Activated CD4-positive, alpha-beta T cell treated with anti-CD3 and anti-CD28 coated beads, Interleukin-2, amount 10 ng/mL, durations not matched to agents 7 days and 5 days (primary cell): ENCODE results near the gene SGPP1. TPM values are rescaled to one million over a fixed set of nuclear protein-coding genes. Genes with fewer than 3 reads are reported as not detected.
A peak's percentile ranks its signal among the peaks of the same experiment; 100 is the strongest.
"Not testable (repeated sequence)": the region's sequence is repeated elsewhere in the genome, so short reads cannot be mapped to it uniquely, and the experiment has no call there.

ENCODE experiments used
- CTCF ChIA-PET: fragments of 350-600 bp; sonication (Branson Sonifier 250); formaldehyde crosslinking; loops from one replicate; lab custom pipeline; 2021; ENCODE audit warnings: antibody characterized with exemption; lab: Charles Lee
- POLR2A ChIA-PET: fragments of 350-600 bp; sonication (Branson Sonifier 250); formaldehyde crosslinking; loops from one replicate; lab custom pipeline; 2021; ENCODE audit warnings: antibody characterized with exemption; lab: Charles Lee
- DNase-seq: peaks from one replicate; pipeline ENCODE4 v3.0.0-alpha.2; 2020
- H3K27ac Mint-ChIP-seq: one replicate; pipeline ENCODE4 v1.8.0; 2021; ENCODE audit warnings: mild to moderate bottlenecking, moderate library complexity, mixed read lengths
- H3K27me3 Mint-ChIP-seq: one replicate; pipeline ENCODE4 v1.8.0; 2021; ENCODE audit warnings: mixed read lengths
- H3K36me3 Mint-ChIP-seq: one replicate; pipeline ENCODE4 v1.8.0; 2021; ENCODE audit warnings: low read depth, mixed read lengths
- H3K4me1 Mint-ChIP-seq: one replicate; pipeline ENCODE4 v1.8.0; 2021; ENCODE audit warnings: mixed read lengths
- H3K4me3 Mint-ChIP-seq: one replicate; pipeline ENCODE4 v1.8.0; 2021; ENCODE audit warnings: mild to moderate bottlenecking, moderate library complexity, mixed read lengths
- H3K9me3 Mint-ChIP-seq: one replicate; pipeline ENCODE4 v1.8.0; 2021; ENCODE audit warnings: mixed read lengths
- total RNA-seq, 2 experiments: library from RNA; stranded (reverse); gene quantifications; one replicate each; pipeline ENCODE4 v1.2.3, GENCODE V29; 2021

The SGPP1 gene
- total RNA-seq, 2 experiments from 2014 or later: 20.0 to 23.0 TPM

GRCh38 chr14:63663428-63664341 lies 64.2 kb downstream of the SGPP1 start:
- Mint-ChIP-seq H3K27ac (no peak overlapping the region), H3K27me3 (no peaks in the 10 kb centered on the region), H3K4me1 (no peaks in the 10 kb centered on the region), H3K4me3 (no peak overlapping the region), H3K9me3 (no peaks in the 10 kb centered on the region), H3K36me3 (no peaks in the 10 kb centered on the region)
- ChIA-PET POLR2A (no interaction called here), CTCF (interaction anchor here (0.5 to 1.4 kb wide), 4 partner anchors 20 to 598 kb away, joined by 3 to 4 read pairs (median 3); no protein-coding TSS in a partner anchor)
- DNase-seq: no peak

GRCh38 chr14:63662776-63663175 lies 65.1 kb downstream of the SGPP1 start:
- no peak overlapping the region for H3K27ac Mint-ChIP-seq
- ChIA-PET CTCF (interaction anchor here (0.8 to 1.4 kb wide), 3 partner anchors 19 to 107 kb away, joined by 3 to 4 read pairs (median 3); no protein-coding TSS in a partner anchor), POLR2A (no interaction called here)
- H3K27me3 Mint-ChIP-seq: no peaks in the 10 kb centered on the region
- H3K4me1 Mint-ChIP-seq: no peaks in the 10 kb centered on the region
- no peak overlapping the region for H3K4me3 Mint-ChIP-seq
- no peaks in the 10 kb centered on the region for H3K36me3 Mint-ChIP-seq
- H3K9me3 Mint-ChIP-seq: no peaks in the 10 kb centered on the region
- DNase-seq: no peak

- H3K4me1 Mint-ChIP-seq, H3K4me3 Mint-ChIP-seq, DNase-seq, H3K9me3 Mint-ChIP-seq, POLR2A ChIA-PET, H3K36me3 Mint-ChIP-seq, H3K27me3 Mint-ChIP-seq, CTCF ChIA-PET, H3K27ac Mint-ChIP-seq: not testable (repeated sequence)
Measured at GRCh38 chr14:63661881-63662280, 66.0 kb downstream of the SGPP1 start.

GRCh38 chr14:63659726-63660125 lies 68.1 kb downstream of the SGPP1 start:
- POLR2A ChIA-PET: no interaction called here
- Mint-ChIP-seq H3K4me3 (no peak overlapping the region), H3K27ac (no peak overlapping the region), H3K36me3 (no peaks in the 10 kb centered on the region), H3K27me3 (no peaks in the 10 kb centered on the region), H3K4me1 (no peaks in the 10 kb centered on the region), H3K9me3 (no peaks in the 10 kb centered on the region)
- DNase-seq: no peak
- CTCF ChIA-PET: no interaction called here

GRCh38 chr14:63656194-63656593 lies 71.7 kb downstream of the SGPP1 start:
- Mint-ChIP-seq H3K9me3 (no peaks in the 10 kb centered on the region), H3K4me3 (no peak overlapping the region), H3K4me1 (peaks cover 5% of the 10 kb centered on the region), H3K36me3 (peaks cover 4% of the 10 kb centered on the region), H3K27ac (no peak overlapping the region), H3K27me3 (no peaks in the 10 kb centered on the region)
- POLR2A ChIA-PET: interaction anchor here (0.6 kb wide), 1 partner anchor 33 kb away, joined by 3 read pairs; no protein-coding TSS in a partner anchor
- CTCF ChIA-PET: interaction anchor here (0.6 kb wide), 1 partner anchor 10 kb away, joined by 4 read pairs; no protein-coding TSS in a partner anchor
- DNase-seq: no peak

GRCh38 chr14:63654936-63655335 lies 72.9 kb downstream of the SGPP1 start:
- H3K4me3 Mint-ChIP-seq: no peak overlapping the region
- no peak for DNase-seq
- no peaks in the 10 kb centered on the region for H3K27me3 Mint-ChIP-seq
- ChIA-PET POLR2A (no interaction called here), CTCF (interaction anchor here (0.6 kb wide), 1 partner anchor 9 kb away, joined by 3 read pairs; no protein-coding TSS in a partner anchor)
- peaks cover 15% of the 10 kb centered on the region for H3K4me1 Mint-ChIP-seq
- peaks cover 7% of the 10 kb centered on the region for H3K36me3 Mint-ChIP-seq
- no peak overlapping the region for H3K27ac Mint-ChIP-seq
- no peaks in the 10 kb centered on the region for H3K9me3 Mint-ChIP-seq

GRCh38 chr14:63654346-63654745 lies 73.5 kb downstream of the SGPP1 start:
- H3K9me3 Mint-ChIP-seq: no peaks in the 10 kb centered on the region
- H3K27me3 Mint-ChIP-seq: no peaks in the 10 kb centered on the region
- CTCF ChIA-PET: interaction anchor here (1.4 kb wide), 1 partner anchor 12 kb away, joined by 6 read pairs; the partner anchor contains the start of gene WDR89
- H3K4me1 Mint-ChIP-seq: peaks cover 19% of the 10 kb centered on the region
- no peak for DNase-seq
- H3K36me3 Mint-ChIP-seq: peaks cover 8% of the 10 kb centered on the region
- H3K4me3 Mint-ChIP-seq: no peak overlapping the region
- POLR2A ChIA-PET: interaction anchor here (0.7 kb wide), 1 partner anchor 12 kb away, joined by 3 read pairs; no protein-coding TSS in a partner anchor
- H3K27ac Mint-ChIP-seq: no peak overlapping the region

- Mint-ChIP-seq H3K27ac (no peak overlapping the region), H3K36me3 (peaks cover 8% of the 10 kb centered on the region), H3K27me3 (no peaks in the 10 kb centered on the region), H3K9me3 (no peaks in the 10 kb centered on the region), H3K4me3 (no peak overlapping the region), H3K4me1 (peaks cover 20% of the 10 kb centered on the region)
- no peak for DNase-seq
- ChIA-PET POLR2A (no interaction called here), CTCF (interaction anchor here (0.6 to 1.5 kb wide), 6 partner anchors 17 to 1398 kb away, joined by 3 to 4 read pairs (median 3); no protein-coding TSS in a partner anchor)
Measured at GRCh38 chr14:63652406-63652805, 75.5 kb downstream of the SGPP1 start.

- Mint-ChIP-seq H3K4me1 (peaks cover 22% of the 10 kb centered on the region), H3K27me3 (no peaks in the 10 kb centered on the region), H3K27ac (peak overlapping the region; percentile 98), H3K9me3 (no peaks in the 10 kb centered on the region), H3K4me3 (peak overlapping the region; percentile 33), H3K36me3 (peaks cover 8% of the 10 kb centered on the region)
- peak; percentile 75 for DNase-seq
- POLR2A ChIA-PET: no interaction called here
- CTCF ChIA-PET: interaction anchor here (1.1 to 3.1 kb wide), 4 partner anchors 8 to 125 kb away, joined by 3 to 10 read pairs (median 7); partner anchors contain the start of gene WDR89
Measured at GRCh38 chr14:63650256-63650952, 77.5 kb downstream of the SGPP1 start.

- no peak for DNase-seq
- Mint-ChIP-seq H3K27me3 (no peaks in the 10 kb centered on the region), H3K9me3 (no peaks in the 10 kb centered on the region), H3K27ac (no peak overlapping the region), H3K36me3 (peaks cover 10% of the 10 kb centered on the region), H3K4me3 (no peak overlapping the region), H3K4me1 (peaks cover 29% of the 10 kb centered on the region)
- CTCF ChIA-PET: interaction anchor here (0.6 to 1.1 kb wide), 2 partner anchors 105 to 150 kb away, joined by 3 read pairs; partner anchors contain the start of gene PPP2R5E
- POLR2A ChIA-PET: no interaction called here
Measured at GRCh38 chr14:63647696-63648410, 80.0 kb downstream of the SGPP1 start.

- ChIA-PET POLR2A (no interaction called here), CTCF (interaction anchor here (0.7 to 1.3 kb wide), 2 partner anchors 18 to 103 kb away, joined by 4 read pairs; no protein-coding TSS in a partner anchor)
- H3K4me1 Mint-ChIP-seq: peaks cover 19% of the 10 kb centered on the region
- H3K27ac Mint-ChIP-seq: peak overlapping the region; percentile 50
- peaks cover 6% of the 10 kb centered on the region for H3K36me3 Mint-ChIP-seq
- H3K9me3 Mint-ChIP-seq: no peaks in the 10 kb centered on the region
- DNase-seq: no peak
- no peak overlapping the region for H3K4me3 Mint-ChIP-seq
- H3K27me3 Mint-ChIP-seq: no peaks in the 10 kb centered on the region
Measured at GRCh38 chr14:63644741-63645140, 83.1 kb downstream of the SGPP1 start.
